ENCODE data around the gene TRIM9.

Gene TRIM9

DNA sequence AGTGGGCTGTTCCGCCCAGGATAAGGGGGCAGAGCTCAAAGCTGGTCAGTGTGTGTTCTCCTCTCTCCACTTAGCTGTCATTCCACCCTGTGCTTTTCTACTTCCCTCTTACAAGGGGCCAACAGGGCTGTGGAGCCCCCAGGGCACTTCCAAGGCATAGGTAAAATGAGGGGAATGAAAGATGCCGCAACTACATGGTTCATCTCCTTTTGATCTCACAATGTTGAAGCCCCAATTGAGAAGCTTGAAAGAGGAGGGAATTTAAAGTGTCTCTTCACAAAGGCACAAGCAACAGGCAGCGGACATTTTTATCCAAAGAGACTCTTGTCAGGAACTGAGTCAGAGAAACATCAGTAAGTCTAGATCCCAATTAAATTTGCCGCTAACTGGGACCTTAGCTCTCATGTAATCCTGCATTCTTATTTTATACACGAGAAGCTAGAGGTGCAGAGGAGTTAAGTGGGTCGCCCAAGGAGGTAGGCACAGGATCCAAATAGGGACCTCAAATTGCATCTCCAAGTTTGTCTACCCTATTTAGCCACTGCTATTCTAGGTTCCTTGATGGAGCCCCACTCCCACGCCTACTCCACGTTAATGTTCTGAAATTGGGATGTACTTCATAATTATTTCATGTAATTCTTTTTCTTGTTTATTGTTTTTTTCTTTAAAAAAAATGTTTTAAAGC lies 20.1 kb downstream of the TRIM9 start:
- no peaks in the 10 kb centered on the region for H3K9me3 ChIP-seq
- H3K27ac ChIP-seq, result no peak overlapping the region
- H3K27me3 ChIP-seq, result no peaks in the 10 kb centered on the region
- H3K4me3 ChIP-seq (ENCODE audit: low read depth in 1 of 2, low read length in 1 of 2), result no peak overlapping the region
- TF ChIP-seq, protein P1, sequence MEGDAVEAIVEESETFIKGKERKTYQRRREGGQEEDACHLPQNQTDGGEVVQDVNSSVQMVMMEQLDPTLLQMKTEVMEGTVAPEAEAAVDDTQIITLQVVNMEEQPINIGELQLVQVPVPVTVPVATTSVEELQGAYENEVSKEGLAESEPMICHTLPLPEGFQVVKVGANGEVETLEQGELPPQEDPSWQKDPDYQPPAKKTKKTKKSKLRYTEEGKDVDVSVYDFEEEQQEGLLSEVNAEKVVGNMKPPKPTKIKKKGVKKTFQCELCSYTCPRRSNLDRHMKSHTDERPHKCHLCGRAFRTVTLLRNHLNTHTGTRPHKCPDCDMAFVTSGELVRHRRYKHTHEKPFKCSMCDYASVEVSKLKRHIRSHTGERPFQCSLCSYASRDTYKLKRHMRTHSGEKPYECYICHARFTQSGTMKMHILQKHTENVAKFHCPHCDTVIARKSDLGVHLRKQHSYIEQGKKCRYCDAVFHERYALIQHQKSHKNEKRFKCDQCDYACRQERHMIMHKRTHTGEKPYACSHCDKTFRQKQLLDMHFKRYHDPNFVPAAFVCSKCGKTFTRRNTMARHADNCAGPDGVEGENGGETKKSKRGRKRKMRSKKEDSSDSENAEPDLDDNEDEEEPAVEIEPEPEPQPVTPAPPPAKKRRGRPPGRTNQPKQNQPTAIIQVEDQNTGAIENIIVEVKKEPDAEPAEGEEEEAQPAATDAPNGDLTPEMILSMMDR (IDR thresholded peaks at IDR 0.05), result no peak
- peaks cover 24 to 25% of the 10 kb centered on the region in 2 experiments for H3K4me1 ChIP-seq (ENCODE audit: control insufficient read depth in 1 of 2, insufficient read depth in 1 of 2, low read depth in 1 of 2, low read length in 1 of 2)
- no peaks in the 10 kb centered on the region for H3K36me3 ChIP-seq

DNA sequence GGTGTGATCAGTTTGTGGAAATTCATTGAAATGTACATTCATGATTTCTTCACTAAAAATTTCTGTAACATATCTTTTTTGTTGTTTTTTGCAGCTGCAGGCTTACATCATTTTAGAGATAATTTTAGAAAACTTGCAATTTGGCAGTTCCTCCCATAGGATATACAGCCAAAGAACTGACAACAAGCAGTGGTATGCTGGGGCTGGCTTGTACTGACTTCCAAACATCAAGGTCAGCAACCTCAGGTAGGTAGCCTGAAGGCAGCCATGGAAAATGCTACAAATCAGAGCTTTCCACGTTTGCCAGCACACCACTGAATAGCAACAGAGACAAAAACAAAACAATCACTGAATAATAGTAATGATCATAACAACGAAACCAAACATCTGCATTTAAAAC lies 21.2 kb downstream of the TRIM9 start:
- H3K4me3 ChIP-seq (ENCODE audit: low read depth in 1 of 2, low read length in 1 of 2), result no peak overlapping the region
- TF ChIP-seq, protein P1 (IDR thresholded peaks at IDR 0.05), result no peak
- H3K27me3 ChIP-seq, result no peaks in the 10 kb centered on the region
- no peak overlapping the region for H3K27ac ChIP-seq
- H3K9me3 ChIP-seq, result no peaks in the 10 kb centered on the region
- no peaks in the 10 kb centered on the region for H3K36me3 ChIP-seq
- H3K4me1 ChIP-seq (ENCODE audit: control insufficient read depth in 1 of 2, insufficient read depth in 1 of 2, low read depth in 1 of 2, low read length in 1 of 2), result peaks cover 13 to 14% of the 10 kb centered on the region in 2 experiments

DNA sequence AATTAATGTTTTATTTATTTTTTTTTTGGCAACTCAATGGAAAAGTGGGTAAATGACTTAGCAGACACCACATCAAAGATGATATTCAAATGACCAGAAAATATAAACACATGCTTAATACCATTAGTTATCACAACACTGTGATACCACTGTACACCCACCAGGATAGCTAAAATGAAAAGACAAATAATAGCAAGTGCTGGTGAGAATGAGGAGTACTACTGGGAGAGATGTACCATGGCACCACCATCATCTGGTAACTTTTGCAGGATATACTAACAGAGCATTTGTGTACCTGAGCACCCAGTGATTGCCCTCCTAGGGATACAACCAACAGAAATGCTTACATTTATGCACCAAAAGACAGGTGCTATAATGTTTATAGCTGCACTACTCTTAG lies 21.9 kb downstream of the TRIM9 start:
- TF ChIP-seq, protein P1 (IDR thresholded peaks at IDR 0.05), result no peak
- Histone ChIP-seq H3K9me3 (no peaks in the 10 kb centered on the region), H3K27ac (no peak overlapping the region), H3K4me1 (ENCODE audit: control insufficient read depth in 1 of 2, insufficient read depth in 1 of 2, low read depth in 1 of 2, low read length in 1 of 2) (peaks cover 5 to 6% of the 10 kb centered on the region in 2 experiments), H3K36me3 (no peaks in the 10 kb centered on the region), H3K4me3 (ENCODE audit: low read depth in 1 of 2, low read length in 1 of 2) (no peak overlapping the region), H3K27me3 (no peaks in the 10 kb centered on the region)

DNA sequence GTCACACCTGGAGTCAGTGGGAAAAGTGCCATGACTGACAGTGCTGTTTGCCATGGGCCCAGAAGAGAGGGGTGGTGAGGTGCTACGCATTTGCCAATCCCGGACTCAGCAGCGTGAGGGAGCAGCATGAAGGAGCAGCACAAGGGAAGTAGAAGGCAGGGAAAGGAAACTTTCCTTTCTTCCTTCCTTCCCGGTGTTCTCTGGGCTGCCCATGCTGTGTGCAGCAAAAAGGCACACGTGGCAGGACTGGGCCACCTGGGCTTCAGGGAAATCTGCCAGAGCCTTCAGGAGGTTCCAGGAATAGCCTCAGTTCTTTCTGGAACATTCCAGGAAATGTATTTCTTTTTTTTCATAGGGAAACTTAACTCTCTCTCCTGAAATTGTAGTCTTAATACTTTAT lies 23.0 kb downstream of the TRIM9 start:
- H3K27ac ChIP-seq, result no peak overlapping the region
- H3K4me1 ChIP-seq (ENCODE audit: control insufficient read depth in 1 of 2, insufficient read depth in 1 of 2, low read depth in 1 of 2, low read length in 1 of 2), result no peaks in the 10 kb centered on the region
- H3K9me3 ChIP-seq, result no peaks in the 10 kb centered on the region
- H3K36me3 ChIP-seq, result no peaks in the 10 kb centered on the region
- no peak overlapping the region for H3K4me3 ChIP-seq (ENCODE audit: low read depth in 1 of 2, low read length in 1 of 2)
- TF ChIP-seq, protein P1 (IDR thresholded peaks at IDR 0.05), result no peak
- no peaks in the 10 kb centered on the region for H3K27me3 ChIP-seq

DNA sequence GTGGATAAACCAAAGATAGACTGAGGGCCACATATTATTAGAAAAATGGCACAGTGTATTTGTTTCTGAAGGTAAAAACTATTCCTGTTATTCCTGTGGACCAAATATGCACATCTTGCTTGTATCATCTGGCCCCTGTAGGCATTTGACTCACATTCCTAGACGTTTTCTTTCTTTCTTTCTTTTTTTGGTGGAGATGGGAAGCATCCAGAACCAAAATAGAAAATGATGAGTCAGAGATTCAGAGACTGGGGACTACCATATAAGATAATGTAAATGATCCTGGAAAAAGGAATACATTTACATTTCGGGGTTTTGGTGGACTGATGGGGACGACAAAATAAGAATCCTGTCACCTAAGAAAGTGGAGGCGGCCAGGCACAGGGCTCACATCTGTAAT lies 24.2 kb downstream of the TRIM9 start:
- TF ChIP-seq, protein P1 (IDR thresholded peaks at IDR 0.05), result no peak
- H3K9me3 ChIP-seq, result no peaks in the 10 kb centered on the region
- H3K27me3 ChIP-seq, result no peaks in the 10 kb centered on the region
- H3K4me1 ChIP-seq (ENCODE audit: control insufficient read depth in 1 of 2, insufficient read depth in 1 of 2, low read depth in 1 of 2, low read length in 1 of 2), result no peaks in the 10 kb centered on the region
- no peaks in the 10 kb centered on the region for H3K36me3 ChIP-seq
- no peak overlapping the region for H3K4me3 ChIP-seq (ENCODE audit: low read depth in 1 of 2, low read length in 1 of 2)
- H3K27ac ChIP-seq, result no peak overlapping the region

Measured in neutrophil (primary cell).